Keratinocyte (primary cell): ENCODE data around the gene FCER2.

Experiments used
- CTCF ChIP-seq, 3 experiments: IDR thresholded peaks in 1 of 3; conservative IDR thresholded peaks in 1 of 3; optimal IDR thresholded peaks in 1 of 3; 2 replicates in 2 of 3; 3 replicates in 1 of 3; pipeline versions ENCODE3 to v1.5.1; 2011; ENCODE audit warnings: low read length in 3 of 3, mild to moderate bottlenecking in 3 of 3, moderate library complexity in 2 of 3, control low read depth in 1 of 3, inconsistent platforms in 1 of 3; ENCODE audit not compliant: insufficient read depth in 2 of 3; ENCODE audit errors: extremely low read depth in 1 of 3
- EZH2 ChIP-seq: IDR thresholded peaks from one replicate; pipeline ENCODE4 v1.6.1; 2012; ENCODE audit warnings: inconsistent platforms, mild to moderate bottlenecking, low read length, moderate library complexity

DNA sequence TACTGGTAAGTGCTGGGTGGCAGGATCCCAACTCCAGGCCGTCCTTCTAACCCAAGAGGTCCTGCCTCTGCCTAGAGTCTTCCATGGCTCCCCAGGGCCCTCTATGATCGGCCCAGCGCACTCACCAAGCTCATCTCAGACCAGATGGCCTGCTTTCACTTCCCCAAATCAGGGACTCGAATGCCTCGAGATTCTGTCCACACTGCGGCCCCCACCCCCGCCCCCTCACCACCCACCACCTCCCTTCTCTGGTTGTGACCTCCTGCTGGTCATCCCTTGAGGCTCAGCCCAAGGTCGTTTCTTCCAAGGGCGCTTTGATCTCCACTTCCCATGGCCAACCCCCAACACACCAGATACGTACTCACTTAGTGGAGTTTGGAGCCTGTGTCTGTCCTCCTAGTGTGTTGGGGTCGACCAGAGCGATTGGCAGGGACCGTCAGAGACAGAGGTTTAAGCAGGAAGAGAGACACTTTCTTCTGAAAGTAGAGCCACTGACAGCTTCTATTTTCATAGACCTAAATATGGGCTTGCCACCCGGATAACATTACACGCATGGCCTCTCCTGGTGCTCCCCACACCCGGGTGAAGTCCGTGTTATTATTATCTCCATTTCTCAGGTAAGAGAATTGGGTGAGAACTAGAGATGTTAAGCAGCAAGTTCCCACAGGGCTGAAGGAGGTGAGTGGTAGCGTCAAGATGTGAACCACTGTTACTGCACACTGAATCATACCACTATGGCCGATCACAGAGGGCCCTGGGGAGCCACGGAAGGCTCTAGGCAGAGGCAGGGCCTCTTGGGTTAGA is at the start of gene FCER2:
- TF ChIP-seq CTCF (optimal IDR thresholded peaks at IDR 0.05 in 1 of 3, IDR thresholded peaks at IDR 0.05 in 1 of 3, conservative IDR thresholded peaks at IDR 0.05 in 1 of 3; ENCODE audit: extremely low read depth in 1 of 3, insufficient read depth in 2 of 3, low read length in 3 of 3) (no peak), EZH2 (no peak)
